Eye (tissue), 1 donor: ENCODE data around the gene RADIL.

Experiments
- DNase-seq: peaks from one replicate; pipeline ENCODE4 v3.0.0-alpha.2; 2015

Gene RADIL

DNA sequence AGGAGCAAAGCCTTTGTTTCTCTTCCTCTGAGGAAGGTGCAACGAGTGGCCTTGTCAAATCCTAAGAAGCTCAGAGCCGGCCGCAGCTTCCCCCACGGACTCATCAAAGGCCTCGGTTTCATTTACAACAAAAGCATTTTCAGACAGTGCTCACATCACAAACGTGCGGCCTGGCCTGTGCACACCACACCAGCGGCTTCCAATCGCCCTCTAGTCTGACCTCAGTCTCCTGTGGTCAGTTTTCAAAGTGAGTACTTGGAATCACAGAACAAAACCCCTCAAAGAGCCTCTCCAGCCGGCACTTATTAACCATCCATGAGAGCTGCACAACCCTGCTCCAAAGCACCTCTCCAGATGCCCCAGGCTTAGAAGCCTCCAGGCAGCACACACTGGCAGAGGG lies 3.3 kb downstream of the RADIL start:
- DNase-seq, result peak; percentile 37

DNA sequence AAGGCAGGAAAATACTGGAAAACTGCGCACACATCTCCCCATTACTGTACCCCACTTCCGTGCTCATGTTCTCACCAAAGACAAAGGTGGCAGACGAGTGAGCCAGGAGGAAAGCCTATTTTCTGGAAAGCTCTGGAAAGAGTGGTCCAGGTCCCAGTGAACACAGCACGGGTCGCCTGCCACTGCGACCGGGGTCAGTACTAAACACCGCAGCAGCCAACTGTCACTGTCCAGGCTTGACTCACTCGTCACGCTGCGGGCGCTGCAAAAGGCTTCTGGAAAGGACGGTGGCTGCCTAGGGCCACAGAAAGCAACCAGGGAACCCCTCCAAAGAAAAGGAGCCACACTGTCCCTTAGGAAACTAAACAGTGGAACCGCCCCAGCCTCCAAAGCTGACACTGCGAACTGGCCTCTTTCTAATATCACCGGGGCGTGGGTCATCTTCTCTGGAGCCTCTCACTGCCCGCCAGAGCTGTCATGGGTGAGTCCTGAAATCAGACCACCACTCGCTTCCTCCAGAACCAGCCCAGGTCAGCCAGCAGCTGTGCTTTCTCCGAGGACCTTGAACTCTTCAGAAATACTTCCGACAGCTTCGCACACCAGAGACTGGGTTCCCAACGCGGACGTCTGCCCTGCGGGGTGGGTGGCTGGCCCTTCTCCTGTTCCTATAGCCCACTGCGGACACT lies 4.0 kb downstream of the RADIL start:
- no peak for DNase-seq

DNA sequence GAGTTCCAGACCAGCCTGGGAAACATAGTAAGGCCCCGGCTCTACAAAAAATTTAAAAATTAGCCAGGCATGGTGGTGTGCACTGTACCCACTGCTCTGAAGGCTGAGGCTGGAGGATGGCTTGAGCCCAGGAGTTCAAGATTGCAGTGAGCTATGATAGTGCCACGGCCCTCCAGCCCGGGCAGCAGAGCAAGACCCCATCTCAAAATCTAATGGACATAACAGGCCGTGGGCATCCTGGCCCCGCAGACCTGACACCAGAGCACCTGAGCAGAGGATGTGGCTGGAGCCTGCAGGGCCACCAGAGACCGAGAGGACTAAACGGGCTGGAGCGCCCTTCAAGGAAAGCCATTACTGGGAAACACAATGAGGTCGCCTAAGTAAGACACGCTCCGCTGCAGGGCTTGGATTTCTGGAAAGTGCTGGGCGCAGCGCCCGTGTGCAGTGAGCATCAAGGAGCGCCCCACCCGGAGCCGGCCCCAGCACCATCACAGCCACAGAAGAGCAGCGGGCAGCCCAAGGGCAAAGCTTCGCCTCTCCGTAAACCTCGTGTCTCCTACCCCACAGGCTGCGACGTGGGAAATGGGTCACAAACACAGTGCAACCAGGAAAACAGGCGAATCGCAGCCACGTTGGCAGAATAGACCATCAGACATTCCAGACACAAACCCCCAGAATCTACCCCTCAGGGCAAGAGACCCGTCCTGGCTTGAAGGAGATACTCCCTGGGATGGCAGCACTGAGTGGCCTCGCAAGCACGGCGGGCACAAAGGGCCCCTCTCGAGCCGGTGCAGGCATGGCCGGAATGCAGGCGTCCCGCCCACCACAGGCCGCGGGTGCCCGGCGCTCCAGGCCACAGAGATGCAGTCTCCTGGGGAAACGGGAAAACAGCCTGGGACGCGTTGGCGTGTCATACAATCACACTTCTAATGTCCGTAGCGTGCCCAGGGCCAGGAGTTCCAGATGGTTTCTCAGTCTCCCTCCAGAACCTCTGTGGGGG lies 4.9 kb downstream of the RADIL start:
- peak; percentile 39 for DNase-seq

DNA sequence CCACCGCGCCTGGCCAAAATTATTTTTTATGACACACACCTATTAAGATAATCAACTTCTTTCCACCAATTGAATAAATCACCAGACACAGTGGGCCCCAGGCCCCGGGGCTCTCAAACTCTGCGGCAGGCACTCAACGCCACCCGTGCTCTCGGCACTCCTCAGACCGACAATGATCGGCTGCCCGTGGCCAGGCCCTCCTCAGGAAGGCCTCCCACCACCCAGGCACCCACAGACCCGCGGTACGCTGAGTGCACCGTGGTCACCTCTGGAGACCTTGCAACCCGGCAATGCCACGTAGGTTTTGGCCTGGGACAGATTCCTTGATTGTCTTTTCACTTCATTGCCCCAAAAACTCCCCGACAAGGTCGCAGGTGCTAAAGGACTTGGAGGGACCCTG lies 6.9 kb downstream of the RADIL start:
- DNase-seq, result no peak

DNA sequence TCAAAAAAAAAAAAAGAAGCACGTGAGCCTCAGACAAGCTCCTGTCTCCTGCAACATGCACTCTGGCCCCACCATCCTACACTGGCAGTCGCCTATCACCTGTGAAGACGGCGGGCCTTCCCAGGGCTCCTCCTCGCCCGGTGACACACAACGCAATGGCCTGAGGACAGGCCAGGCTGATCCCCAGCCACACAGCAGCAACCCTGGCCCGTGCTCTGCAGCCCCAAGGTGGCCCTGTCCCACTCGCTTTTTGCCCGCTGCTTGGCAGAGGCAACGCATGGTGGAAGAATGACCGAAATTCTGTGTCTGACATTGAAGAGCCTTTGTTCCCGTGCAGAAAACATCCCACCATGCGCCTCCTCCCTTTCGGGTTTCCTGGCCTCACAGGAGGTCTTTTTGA lies 8.1 kb downstream of the RADIL start:
- DNase-seq, result no peak

DNA sequence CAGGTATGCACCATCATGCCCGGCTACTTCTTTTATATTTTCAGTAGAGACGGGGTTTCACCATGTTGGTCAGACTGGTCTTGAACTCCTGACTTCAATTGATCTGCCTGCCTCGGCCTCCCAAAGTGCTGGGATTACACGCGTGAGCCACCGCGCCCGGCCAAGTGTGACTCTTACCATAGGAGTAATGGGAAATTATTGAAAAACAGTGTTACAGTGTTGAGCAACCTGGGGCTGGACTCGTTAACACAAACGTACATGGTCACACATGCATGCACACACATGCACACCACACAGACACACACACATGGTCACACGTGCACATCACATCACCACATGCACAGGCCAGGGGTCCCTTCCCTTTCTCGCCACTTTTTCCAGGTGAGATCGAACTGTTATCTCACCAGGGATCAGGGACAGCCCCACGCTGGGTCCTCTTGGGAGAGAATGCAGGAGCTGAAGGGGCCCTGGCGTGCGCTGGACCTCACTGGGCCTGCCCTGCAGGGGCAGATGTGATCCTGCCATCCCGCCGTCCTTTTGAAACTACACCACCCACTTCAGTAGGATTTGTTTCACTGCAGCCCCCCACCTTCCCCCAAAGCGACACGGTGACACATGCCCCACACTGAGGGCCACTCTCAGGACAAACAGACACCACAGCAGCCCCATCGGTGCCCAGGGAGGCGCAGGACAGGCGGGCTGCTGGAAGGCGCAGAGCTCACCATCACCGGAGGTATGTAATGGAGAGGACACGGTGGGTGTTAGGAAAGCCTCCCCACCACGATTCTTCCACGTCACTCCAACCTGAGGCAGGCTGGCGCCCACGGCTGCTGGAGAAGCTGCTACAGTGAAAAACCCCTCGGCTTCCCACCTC lies 10.2 kb downstream of the RADIL start:
- no peak for DNase-seq

DNA sequence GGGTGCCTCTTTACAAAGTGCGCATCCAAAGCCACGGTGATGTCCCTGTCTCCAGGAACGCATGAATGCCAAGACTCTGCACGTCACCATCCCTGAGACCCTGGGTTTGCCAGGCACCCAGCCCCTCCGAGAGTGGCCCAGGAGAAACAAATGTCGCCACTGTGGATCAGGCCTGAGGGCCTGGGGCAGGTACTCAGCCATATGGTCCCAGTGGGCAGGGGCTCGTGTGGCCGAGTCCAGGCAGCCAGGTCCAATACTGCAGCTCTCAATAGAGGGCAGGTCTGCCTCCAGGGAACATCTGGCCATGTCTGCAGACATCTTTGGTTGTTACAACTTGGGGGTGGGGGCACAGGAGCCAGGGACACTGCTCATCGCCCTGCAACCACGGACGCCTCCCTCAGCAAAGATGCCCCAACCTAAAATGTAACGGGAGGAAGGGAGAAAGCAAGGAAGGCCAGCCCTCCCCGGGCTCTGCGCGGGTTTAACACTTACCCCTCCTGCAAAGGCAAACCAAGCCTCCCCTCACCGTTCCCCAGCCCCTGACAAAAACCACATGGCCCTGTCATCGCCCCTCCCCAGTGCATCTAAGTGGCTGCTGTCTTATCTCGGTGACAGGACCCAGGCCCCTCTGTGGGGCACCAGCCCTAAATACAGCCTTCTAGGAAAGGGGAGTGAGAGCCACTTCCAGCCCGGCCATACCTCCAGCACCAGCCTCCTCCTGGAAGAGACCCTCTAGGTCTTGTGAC lies 11.4 kb downstream of the RADIL start:
- DNase-seq, result no peak

DNA sequence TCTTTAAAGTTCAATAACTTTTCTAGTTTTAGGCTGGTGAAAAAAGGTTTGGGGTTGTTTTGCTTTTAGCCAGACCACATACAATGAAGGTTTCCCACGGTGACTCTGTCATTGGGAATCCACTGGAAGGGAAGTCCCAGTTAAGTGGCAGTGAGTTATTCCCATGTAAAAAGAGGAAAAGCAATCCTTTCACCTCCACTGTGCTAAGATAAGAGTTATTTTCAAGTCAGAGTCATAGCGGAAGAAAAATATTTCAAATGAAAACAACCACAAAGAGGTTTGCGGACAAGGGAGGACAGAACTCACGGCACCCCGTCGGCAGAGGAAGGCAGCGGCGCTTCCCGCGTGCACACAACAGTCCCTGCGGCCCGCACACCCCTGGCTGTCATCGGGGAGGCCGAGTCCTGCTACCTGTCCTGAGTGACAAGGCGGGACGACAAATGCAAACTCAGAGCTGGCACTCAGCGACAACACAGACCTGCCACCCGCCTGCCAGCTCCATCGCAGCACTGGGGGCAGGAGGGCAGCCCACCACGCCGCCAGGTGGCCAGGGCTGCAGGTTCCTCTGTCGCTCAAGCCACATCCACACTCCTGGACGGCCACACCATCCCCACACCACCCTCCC lies 12.3 kb downstream of the RADIL start:
- no peak for DNase-seq

DNA sequence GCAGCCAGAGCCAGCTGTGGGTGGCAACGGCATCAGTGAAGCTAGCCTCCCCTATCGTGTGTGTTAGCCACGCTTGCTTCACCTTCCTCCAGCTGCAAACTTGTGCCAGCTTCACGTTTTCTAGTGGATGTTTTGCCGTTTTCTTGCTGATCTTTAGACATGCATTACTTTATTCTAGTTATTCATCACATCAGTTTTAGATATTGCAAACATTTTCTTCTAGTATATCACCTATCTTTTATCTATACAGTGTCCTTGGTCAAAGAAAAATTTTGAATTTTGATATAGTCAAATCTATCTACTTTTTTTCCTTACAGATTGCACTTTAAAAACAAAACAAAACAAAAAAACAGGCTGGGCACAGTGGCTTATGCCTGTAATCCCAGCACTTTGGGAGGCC lies 15.0 kb downstream of the RADIL start:
- no peak for DNase-seq

DNA sequence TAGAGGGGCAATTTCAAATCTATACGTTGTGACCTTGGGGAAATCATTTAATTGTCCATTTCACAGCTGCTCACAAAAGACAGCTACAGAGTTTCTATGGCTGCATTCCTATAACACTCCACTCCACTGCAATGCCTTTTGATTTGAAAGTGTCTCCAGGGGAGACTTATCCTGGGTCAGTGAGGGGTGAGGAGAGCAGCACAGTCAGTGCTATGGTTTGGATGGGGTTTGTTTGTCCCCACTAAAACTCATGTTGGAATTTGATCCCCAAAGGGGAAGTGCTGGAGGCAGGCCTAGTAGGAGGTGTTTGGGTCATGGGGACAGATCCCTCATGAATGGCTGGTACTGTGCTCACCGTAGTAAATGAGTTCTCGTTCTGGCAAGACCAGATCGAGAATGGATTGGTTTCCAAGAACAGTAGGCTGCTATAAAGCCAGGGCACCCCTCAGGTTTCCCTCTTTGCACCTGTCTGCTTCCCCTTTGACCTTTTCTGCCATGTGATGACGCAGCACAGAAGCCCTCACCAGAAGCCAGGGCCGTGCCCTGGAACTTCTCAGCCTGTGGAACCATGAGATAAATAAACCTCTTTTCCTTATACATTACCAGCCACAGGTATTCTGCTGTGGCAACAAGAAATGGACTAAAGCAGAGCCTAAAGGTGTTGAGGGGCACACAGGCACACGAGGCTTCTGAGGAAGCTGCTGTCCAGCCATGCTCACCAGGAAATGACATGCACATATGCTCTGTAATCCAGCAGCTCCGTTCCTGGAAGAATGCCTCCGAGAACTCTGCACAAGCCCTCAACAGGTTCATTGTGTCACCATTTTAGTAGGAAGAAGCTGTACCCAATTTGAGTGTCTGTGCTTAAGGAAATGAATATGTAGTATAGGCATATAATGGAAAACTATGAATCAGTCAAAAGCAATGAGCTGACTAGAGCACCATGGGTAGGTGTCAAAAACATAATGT lies 16.7 kb downstream of the RADIL start:
- DNase-seq, result no peak

DNA sequence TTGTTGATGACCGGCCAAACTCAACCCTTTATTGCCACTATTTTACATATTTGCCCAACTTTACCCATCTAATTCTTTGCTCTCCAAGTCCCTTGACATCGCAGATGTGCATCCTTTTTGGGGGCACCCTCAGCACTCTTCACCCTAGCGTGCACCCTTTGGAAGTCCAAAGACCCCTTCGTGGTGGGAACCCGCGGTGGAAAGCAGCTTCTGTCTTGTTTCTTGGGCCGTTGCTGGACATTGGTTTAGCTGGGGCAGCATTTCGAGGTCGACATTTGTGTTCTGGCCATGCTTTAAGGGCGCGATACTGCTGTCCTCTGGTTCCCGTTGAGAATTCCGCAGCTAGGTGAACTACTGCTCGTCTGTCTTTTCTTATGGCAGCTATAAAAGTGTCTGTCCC lies 21.4 kb downstream of the RADIL start:
- DNase-seq, result peak; percentile 24

DNA sequence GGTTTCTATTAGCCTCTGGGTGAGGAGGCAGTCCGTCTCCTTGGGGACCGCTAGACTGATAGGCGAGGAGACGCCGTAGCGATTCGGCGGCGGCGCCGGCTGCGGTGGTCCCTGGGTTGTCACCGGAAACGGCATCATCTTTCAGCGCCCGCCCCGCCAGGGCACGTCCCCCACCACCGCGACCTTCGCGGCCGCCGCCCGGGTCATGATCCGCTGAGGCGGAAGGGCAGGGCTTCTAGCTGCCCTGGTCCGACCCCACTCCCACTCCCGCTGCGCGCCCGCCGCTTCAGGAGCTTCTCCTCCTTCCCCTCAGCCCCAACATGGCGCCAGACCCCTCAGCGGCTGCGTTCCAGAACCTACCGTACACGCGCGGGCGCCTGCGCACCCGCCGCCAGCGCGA lies 21.8 kb downstream of the RADIL start, which contains the start of gene PAPOLB:
PAPOLB (minus strand) TSS at position 358 of the 400 bp plus-strand sequence; CDS start at position 138, 220 bp downstream.
- peak; percentile 67 for DNase-seq

DNA sequence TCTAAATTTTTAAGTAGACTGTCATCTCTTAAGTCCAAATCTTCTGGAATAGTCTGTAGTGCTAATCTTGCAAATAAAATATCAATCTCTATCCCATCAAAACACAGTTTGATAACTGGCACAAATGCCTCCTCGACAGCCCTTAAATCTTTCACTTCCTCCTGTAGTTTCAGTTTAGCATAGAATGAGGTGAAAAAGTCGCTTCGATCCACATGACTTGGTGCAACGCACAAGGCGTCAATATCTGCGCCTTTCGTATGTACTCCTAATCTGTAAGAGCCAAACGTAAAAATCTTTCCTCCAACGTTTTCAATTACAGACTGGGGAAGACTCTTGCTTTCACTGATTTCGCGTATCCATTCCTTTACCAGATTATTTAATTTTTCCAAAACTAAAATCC lies 22.3 kb downstream of the RADIL start:
- no peak for DNase-seq

DNA sequence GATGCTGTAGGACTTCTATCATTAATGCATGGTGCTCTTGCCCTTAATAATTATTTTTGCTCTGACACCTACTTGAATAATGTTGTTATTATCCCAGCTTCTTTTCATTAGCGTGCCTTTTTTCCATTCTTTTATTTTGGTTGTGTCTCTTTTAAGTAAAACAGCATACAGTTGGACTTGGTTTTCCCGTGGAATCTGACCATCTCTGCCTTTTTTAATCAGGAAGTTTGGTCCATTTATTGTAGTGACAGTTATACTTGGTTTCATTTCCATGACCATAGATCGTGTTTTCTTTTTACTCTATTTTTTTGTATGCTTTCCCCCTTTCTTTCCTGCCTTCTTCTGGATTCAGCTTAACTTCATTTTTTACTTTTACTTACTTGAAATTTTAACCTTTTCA lies 26.3 kb downstream of the RADIL start:
- no peak for DNase-seq

DNA sequence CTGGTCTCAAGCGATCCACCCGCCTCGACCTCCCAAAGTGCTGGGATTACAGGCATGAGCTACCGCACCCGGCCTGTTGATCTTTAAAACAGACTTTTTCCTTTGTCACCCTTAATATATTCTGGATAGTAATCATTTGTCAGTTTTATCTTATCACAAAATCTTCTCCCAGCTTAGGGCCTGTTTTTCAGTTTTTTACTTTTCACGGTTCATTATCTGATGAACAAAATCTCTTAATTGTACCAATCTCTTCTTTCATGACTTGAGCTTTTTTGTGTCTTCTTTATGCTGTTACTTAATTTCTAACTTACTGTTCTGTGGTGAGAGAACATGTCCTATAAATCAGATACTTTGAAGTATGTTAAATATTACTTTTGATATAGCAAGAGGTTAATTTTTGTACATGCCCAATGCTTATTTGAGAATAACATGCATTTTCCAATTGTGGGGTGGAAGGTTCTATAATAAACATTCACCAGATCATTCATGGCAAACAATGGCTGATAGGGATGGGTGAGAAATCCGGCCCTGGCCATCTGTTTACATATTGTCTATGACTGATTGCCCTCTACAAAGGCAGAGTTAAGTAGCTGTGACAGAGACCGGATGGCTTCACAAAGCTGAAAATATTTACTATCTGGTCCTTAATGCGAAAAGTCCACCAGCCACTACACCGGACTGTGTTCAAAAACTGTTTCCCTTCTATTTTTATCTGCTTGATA lies 27.0 kb downstream of the RADIL start:
- DNase-seq, result peak; percentile 49

DNA sequence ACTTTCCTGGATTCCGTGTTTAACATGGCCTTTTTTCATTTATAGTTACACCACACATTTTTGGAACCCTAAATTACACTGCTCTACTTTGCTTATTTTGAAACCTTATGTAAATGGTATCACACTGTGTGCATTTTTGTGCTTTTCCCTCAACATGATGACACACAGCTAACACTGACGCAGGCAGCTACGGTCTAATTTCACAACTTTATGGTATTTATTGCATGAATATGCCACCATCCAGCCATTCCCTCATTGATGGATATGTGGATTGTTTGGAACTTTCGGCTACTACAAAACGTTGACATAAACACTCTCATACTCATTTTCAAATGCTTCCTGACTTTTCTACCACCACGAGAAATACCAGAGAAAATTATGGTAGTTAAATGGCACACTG lies 28.6 kb downstream of the RADIL start:
- DNase-seq, result no peak

DNA sequence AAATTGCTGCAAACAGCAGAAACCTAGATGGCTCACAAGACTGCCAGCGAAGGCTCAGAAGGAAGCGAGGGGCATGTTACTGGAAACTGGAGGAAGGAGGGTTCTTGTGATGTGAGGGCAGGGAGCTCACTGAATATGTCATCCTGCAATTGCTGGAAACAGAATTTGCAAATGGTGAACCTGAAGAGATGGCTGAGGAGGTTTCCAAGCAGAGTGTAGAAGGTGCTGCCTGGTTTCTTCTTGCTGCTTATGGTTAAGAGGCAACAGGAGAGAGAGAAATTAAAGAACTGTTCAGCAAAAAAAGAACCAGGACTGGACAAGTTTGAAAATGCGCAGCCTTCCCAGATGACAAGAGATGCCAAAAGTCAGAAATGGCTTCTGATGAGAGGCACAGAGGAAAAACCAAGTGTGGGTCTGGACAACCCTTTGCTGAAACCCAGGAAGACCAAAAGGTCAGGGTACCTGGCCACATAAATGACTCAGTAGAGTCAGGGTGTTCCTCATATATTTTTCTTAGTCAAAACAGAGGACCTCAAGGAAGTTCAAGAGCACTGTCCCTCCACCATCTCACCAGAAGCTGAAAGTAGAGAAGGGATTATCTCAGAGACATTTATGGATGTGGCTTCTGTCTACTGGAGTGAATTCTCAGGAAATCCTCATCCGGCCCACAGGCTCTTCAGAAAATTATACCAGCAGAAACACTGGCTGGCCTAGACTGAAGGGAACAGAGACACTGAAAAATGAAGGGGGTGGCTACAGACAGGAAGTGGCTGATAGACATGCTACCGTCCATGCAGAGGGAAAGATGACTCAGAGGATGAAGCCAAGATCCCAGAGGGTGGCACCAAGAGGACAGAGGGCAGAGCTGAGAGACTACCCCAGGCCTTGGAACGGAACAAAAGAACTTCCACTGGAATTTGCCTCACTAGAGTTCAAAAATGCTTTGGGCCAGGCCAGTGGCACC lies 31.8 kb downstream of the RADIL start:
- DNase-seq, result no peak

DNA sequence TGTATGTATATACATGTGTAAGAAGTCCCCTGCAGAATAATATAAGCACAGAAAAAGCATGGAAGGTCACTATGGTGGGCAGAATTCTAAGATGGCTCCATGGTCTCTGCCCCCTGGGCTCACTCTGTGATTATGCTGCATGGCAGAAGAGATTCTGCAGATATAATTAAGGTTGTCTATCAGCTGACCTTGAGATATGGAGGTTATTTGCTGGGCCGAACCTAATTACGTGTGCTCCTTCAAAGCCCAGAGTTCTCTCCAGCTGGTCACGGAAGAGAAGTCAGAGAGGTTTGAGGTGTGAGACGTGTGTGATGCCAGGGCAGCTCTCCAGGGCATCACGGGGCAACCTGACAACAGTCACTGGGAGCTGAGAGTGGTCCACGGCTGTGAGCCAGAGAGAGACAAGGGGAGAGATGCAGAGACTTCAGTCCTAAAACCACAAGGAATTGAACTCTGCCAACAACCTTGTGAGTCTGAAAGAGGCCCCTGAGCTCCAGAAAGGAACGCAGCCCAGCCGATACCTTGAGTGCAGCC lies 33.2 kb downstream of the RADIL start:
- no peak for DNase-seq
